NB4 (cell line): ENCODE data around the gene CYP39A1.

Experiments used
- MYC ChIP-seq: IDR thresholded peaks from 2 replicates; pipeline ENCODE4 v1.6.1; 2011; ENCODE audit warnings: low read depth, low read length
- POLR2A ChIP-seq: IDR thresholded peaks from 2 replicates; pipeline ENCODE4 v1.6.1; 2011; ENCODE audit warnings: mild to moderate bottlenecking; ENCODE audit not compliant: insufficient read length; ENCODE audit errors: extremely low read depth
- TF ChIP-seq, protein P1 (sequence below): IDR thresholded peaks from one replicate; pipeline ENCODE4 v1.5.1; 2012; ENCODE audit warnings: low read depth, low read length

DNA sequence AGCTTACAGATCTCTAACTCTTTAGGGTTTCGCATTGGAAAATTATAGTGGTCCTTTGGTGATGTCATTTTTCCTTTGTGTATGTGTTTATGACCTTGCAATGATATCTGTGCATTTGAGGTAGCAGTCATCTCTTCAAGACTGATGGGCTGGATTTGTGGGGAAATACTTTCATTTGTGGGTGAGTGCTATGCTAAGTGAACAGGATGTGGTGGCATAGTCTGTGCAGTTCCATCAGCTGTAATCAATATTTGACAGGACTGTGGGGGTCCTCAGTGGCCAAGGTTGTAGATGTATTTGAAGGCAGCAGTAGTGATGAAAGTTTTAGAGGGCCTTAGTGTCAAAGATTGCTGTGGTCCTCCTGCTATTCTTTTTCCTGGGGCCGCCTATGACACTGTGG is 79.5 kb downstream of the CYP39A1 start:
- TF ChIP-seq, protein P1, sequence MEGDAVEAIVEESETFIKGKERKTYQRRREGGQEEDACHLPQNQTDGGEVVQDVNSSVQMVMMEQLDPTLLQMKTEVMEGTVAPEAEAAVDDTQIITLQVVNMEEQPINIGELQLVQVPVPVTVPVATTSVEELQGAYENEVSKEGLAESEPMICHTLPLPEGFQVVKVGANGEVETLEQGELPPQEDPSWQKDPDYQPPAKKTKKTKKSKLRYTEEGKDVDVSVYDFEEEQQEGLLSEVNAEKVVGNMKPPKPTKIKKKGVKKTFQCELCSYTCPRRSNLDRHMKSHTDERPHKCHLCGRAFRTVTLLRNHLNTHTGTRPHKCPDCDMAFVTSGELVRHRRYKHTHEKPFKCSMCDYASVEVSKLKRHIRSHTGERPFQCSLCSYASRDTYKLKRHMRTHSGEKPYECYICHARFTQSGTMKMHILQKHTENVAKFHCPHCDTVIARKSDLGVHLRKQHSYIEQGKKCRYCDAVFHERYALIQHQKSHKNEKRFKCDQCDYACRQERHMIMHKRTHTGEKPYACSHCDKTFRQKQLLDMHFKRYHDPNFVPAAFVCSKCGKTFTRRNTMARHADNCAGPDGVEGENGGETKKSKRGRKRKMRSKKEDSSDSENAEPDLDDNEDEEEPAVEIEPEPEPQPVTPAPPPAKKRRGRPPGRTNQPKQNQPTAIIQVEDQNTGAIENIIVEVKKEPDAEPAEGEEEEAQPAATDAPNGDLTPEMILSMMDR: no peak
- TF ChIP-seq POLR2A: no peak
- TF ChIP-seq MYC: no peak
